ENCODE results near the gene TNIK. TPM values are rescaled to one million over a fixed set of nuclear protein-coding genes. Genes with fewer than 3 reads are reported as not detected.

The TNIK gene
- total RNA-seq, 2 donors from 2014 or later, result 96.4 to 98.9 TPM

DNA sequence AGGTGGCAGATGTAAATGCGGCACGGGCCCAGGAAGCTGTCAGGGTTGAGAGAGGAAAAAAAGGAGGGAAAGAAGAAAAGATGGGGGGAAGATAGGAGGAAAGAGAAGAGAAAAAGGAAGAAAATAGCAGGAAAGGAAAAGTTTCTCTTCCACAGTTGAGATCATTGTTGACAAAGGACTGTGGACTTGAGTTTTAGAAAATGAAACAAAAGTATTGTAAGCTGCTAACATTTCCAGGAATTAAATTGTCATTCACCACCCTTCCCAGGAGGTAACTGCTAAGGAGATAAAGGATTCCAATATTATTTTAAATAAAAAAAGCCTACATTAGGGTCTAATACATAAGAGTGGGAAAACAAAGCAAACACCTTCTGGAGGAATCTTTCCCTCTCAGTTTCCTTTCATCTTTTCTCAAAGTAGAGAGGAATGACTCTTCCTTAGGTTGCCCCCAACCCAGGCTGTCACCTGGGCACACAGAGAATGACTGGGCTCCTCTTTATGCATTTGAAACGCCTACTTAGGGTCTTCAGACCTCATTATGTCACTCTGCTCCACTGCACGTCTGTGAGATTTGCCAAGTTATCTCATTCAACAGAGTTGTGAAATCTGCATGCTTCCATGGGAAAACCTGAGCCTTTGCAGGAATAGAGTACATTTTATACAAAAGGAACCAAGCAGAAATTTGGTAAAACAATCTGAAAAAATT is 194.0 kb downstream of the TNIK start:
- no peaks in the 10 kb centered on the region for H3K9me3 ChIP-seq (ENCODE audit: control insufficient read depth, low read length, poor library complexity, severe bottlenecking)
- DNase-seq, result no peak
- Mint-ChIP-seq H3K36me3 (ENCODE audit: low read depth) (no peaks in the 10 kb centered on the region), H3K27ac (peak overlapping the region; percentile 87), H3K4me3 (peak overlapping the region; percentile 28), H3K27me3 (no peaks in the 10 kb centered on the region), H3K4me1 (peaks cover 57% of the 10 kb centered on the region)
- ATAC-seq, result no peak

DNA sequence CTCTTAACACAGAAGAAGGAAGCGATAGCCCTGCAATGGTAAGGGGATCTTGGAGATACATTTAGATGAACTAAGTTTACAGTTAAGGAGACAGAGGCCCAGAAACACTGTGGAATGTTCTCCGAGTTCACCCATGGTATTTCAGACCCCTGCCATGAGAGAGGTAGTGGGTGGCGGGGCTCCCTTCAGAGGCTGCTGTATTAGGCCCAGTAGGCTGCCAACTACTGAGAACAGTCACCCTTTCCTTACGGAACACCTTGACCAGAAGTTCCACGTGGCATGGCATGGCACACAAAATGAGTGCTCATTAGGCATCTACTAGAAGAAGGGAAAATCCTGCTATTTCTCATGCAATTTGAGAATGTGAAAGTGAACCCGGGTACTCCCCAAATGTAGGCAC is 195.4 kb downstream of the TNIK start:
- H3K27me3 Mint-ChIP-seq, result no peaks in the 10 kb centered on the region
- H3K4me3 Mint-ChIP-seq, result no peak overlapping the region
- peak overlapping the region; percentile 22 for H3K27ac Mint-ChIP-seq
- no peak for DNase-seq
- peaks cover 52% of the 10 kb centered on the region for H3K4me1 Mint-ChIP-seq
- no peak for ATAC-seq
- H3K9me3 ChIP-seq (ENCODE audit: control insufficient read depth, low read length, poor library complexity, severe bottlenecking), result no peaks in the 10 kb centered on the region
- no peaks in the 10 kb centered on the region for H3K36me3 Mint-ChIP-seq (ENCODE audit: low read depth)

DNA sequence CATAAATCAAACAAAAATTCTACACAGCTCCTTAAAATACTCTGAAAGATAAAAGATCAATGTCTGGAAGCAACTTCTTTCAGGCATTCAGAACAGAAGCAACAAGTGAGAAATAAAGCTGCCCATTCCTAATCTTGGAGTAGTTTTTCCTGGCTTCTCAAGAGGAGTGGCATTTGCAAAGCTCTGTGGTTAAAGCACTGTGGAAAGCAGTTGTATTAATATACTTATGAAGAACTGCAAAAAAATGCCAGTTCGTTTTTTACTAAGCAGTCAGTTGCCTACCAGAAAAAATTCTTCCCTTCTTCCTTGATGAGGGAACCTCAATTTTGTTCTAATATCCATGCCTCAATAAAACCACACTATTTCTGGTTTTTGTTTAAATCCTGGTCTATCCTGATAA is 197.8 kb downstream of the TNIK start:
- H3K27ac Mint-ChIP-seq, result peak overlapping the region; percentile 0
- H3K9me3 ChIP-seq (ENCODE audit: control insufficient read depth, low read length, poor library complexity, severe bottlenecking), result no peaks in the 10 kb centered on the region
- H3K27me3 Mint-ChIP-seq, result no peaks in the 10 kb centered on the region
- no peak for ATAC-seq
- DNase-seq, result no peak
- peaks cover 51% of the 10 kb centered on the region for H3K4me1 Mint-ChIP-seq
- no peaks in the 10 kb centered on the region for H3K36me3 Mint-ChIP-seq (ENCODE audit: low read depth)
- no peak overlapping the region for H3K4me3 Mint-ChIP-seq

DNA sequence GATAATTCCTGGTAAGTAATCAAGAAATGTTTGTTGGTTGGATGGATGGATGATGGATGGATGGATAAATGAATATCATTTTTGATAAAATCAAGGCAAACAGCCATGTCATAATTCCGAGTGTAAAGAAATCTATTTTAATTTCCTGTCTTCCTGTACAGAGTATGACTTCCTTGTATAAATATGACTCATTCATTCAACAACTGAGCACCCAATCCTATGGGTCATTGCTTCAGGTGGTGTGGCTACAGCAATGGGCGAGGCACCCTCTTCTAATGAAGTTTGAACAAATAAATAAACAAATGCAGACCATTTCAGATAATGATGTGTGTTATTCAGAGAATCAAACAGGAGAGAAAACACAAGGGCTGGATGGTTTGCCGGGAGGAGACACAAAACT is 198.7 kb downstream of the TNIK start:
- Mint-ChIP-seq H3K27me3 (no peaks in the 10 kb centered on the region), H3K4me1 (peaks cover 50% of the 10 kb centered on the region), H3K4me3 (peak overlapping the region; percentile 0), H3K36me3 (ENCODE audit: low read depth) (no peaks in the 10 kb centered on the region), H3K27ac (peak overlapping the region; percentile 0)
- no peak for DNase-seq
- H3K9me3 ChIP-seq (ENCODE audit: control insufficient read depth, low read length, poor library complexity, severe bottlenecking), result no peaks in the 10 kb centered on the region
- ATAC-seq, result no peak

DNA sequence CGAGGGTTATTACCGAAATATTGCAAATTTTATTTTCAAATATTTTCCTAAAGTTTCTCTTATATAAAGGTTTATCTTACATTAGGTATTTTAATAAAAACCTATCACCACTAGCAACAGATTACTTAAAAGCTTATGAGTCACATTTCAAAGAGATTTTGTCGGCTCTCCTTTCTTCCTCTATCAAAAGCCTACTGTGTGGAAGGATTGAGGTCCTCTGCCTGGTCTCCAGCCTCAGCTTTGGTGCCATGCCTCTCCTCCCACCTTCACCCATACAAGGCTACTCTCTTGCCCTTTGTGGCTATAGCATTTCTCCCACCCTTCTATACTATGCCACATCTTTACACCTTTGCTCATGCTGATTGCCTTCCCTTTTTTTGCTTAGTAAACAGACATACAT is 199.3 kb downstream of the TNIK start:
- Mint-ChIP-seq H3K4me3 (peak overlapping the region; percentile 0), H3K4me1 (peaks cover 51% of the 10 kb centered on the region), H3K36me3 (ENCODE audit: low read depth) (no peaks in the 10 kb centered on the region), H3K27me3 (no peaks in the 10 kb centered on the region), H3K27ac (peak overlapping the region; percentile 17)
- ATAC-seq (no peak), DNase-seq (no peak)
- no peaks in the 10 kb centered on the region for H3K9me3 ChIP-seq (ENCODE audit: control insufficient read depth, low read length, poor library complexity, severe bottlenecking)

DNA sequence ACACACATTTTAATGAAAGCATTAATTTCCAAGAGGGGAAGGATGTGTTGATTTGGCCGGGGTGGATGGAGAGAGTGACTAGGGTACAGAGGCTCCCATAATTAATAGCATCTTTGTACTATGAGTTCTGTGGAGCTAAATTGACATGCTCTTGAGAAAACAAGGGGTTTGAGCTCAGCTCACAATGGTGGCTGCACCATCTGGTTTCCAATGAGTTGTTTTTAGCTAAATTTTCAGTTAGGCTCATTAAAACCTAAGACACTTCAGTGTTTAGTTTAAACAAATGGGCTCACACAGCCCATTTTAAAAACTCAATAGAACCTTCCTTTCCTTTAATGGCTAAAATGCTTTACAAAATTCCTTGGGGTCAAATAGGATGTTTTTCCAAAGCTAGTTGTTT is 199.7 kb downstream of the TNIK start:
- Mint-ChIP-seq H3K4me3 (no peak overlapping the region), H3K36me3 (ENCODE audit: low read depth) (no peaks in the 10 kb centered on the region), H3K27me3 (no peaks in the 10 kb centered on the region), H3K27ac (peak overlapping the region; percentile 17), H3K4me1 (peaks cover 52% of the 10 kb centered on the region)
- DNase-seq (no peak), ATAC-seq (no peak)
- no peaks in the 10 kb centered on the region for H3K9me3 ChIP-seq (ENCODE audit: control insufficient read depth, low read length, poor library complexity, severe bottlenecking)

DNA sequence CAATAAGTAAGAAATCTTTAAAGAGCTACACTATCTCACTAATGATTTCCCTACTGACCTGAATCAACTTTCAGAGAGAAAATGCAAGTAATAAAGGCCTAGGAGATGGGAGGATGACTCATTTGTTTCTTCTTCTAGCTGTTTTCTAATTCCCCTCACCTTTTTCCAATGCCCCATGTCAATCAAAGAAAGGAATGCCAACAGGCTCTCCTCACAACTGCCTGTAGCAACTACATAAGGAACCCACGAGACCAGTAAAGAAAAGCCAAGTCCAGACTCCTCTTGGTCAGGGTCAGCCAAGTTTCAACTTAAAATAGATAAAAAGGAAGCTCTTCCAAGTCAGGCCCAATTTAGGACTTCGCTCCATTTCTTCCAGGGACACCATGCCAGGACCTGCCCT is 201.9 kb downstream of the TNIK start:
- H3K4me3 Mint-ChIP-seq, result no peak overlapping the region
- no peaks in the 10 kb centered on the region for H3K27me3 Mint-ChIP-seq
- ATAC-seq (no peak), DNase-seq (no peak)
- no peaks in the 10 kb centered on the region for H3K9me3 ChIP-seq (ENCODE audit: control insufficient read depth, low read length, poor library complexity, severe bottlenecking)
- H3K27ac Mint-ChIP-seq, result peak overlapping the region; percentile 98
- H3K36me3 Mint-ChIP-seq (ENCODE audit: low read depth), result peaks cover 2% of the 10 kb centered on the region
- H3K4me1 Mint-ChIP-seq, result peaks cover 71% of the 10 kb centered on the region

DNA sequence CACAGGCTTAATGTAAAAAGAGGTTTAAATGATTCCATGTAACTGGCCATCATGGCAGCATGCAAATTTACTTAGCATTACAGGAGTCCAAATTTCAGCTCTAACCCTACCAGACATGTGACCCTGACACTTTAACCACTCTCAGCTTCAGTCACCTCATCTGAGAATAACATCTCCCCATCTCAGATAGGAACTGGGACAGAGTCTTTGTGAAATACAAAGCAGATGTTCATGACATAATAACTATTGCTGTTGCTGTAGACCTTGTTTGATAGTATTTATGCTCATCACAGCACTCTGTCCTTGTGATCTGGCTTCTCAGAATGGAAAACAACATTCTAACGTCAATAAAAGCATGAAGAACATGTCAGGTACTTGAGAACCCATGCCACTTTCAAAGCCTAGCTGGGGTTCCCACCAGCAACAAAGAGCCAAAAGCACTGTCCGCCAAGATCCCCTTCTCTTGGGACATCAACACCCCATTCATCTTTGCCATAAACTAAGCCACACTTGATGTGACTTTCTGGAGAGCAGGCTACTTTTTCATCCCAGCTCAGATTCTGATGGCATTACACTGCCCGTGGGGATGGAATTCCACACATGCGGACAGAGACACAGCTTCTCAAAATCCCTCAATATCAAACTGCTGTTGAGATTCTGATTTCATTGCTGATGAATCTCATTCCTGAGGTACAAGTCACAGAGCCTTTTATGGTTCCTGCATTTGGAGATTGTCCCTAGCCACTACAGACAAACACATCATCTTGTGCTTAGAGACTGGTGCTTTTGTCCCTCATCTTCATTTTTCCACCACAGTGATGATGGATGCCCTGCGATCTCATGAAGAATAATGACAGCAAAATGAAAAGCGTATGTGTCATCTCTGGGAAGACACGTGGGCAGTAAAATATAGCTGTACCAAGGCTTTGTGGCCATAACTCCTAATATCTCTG is 202.7 kb downstream of the TNIK start:
- Mint-ChIP-seq H3K36me3 (ENCODE audit: low read depth) (peaks cover 2% of the 10 kb centered on the region), H3K27ac (peak overlapping the region; percentile 98), H3K4me3 (peak overlapping the region; percentile 46), H3K27me3 (no peaks in the 10 kb centered on the region), H3K4me1 (peaks cover 73% of the 10 kb centered on the region)
- ATAC-seq (peak; percentile 60), DNase-seq (no peak)
- no peaks in the 10 kb centered on the region for H3K9me3 ChIP-seq (ENCODE audit: control insufficient read depth, low read length, poor library complexity, severe bottlenecking)

DNA sequence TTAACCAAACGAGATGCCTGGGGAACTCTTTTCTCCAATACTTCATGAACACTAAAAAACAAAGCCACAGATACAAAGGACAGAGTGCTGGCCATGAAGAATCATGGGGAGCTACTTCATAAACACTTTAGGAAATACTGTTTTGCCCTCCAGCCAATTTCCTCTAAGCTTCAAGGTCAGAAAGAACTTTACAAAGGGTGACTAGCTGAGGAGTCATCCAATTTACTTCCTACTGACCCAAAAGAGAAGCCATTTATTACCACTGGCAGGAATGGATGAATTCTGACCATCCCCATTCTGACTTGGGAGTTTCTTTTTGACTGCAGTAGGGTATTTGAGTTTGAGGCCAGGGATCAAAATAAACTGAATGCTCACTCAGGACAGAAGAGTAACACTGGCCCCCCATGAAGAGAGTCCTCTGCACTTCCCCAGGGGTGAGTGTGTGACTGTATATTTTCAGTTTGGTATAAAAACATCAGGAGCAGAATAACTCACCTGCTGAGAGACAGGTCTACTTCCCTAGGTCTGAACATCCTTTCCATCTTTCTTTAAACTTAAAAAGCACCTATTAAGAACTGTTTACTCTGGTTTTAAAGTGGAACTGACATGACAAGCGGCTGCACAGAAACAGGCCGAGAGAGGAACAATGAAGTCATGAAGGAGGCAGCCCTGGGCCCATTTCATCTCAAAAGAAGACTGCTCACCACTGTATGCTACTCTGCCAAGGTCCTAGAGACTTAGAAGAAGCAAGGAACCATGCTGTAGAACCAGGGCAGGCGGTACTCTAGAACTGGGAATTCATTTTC is 203.6 kb downstream of the TNIK start:
- no peaks in the 10 kb centered on the region for H3K9me3 ChIP-seq (ENCODE audit: control insufficient read depth, low read length, poor library complexity, severe bottlenecking)
- ATAC-seq, result peak; percentile 9
- H3K4me1 Mint-ChIP-seq, result peaks cover 76% of the 10 kb centered on the region
- H3K27me3 Mint-ChIP-seq, result no peaks in the 10 kb centered on the region
- H3K4me3 Mint-ChIP-seq, result peak overlapping the region; percentile 46
- H3K27ac Mint-ChIP-seq, result peak overlapping the region; percentile 98
- no peak for DNase-seq
- peaks cover 2% of the 10 kb centered on the region for H3K36me3 Mint-ChIP-seq (ENCODE audit: low read depth)

DNA sequence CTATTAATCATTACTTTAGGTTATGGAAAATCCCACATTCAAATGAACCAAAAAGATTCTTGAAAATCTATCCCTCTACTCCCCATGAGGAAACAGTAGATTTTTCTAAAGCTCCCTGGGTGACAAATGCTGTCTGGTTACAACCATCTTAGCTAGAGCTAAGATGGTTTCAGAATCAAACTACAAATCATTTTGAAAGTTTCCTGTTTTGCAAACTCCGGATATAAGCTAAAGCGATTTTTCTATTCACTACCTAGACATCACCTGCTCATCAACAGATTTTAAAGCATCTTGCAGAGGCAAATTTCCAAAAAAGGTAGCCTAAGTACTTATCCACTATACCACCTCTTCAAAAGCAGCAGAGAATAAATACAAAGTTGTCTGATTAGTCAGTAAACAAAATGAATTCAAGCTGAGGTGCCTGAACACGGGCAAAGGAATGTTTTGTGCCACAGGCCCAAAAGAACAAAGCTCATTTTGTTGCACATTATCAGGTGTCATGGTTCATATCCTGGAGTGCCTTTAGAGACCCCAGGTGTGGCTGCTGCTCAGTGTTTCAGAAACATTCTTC is 204.9 kb downstream of the TNIK start:
- H3K27me3 Mint-ChIP-seq, result no peaks in the 10 kb centered on the region
- peaks cover 75% of the 10 kb centered on the region for H3K4me1 Mint-ChIP-seq
- no peaks in the 10 kb centered on the region for H3K9me3 ChIP-seq (ENCODE audit: control insufficient read depth, low read length, poor library complexity, severe bottlenecking)
- H3K4me3 Mint-ChIP-seq, result peak overlapping the region; percentile 58
- peaks cover 2% of the 10 kb centered on the region for H3K36me3 Mint-ChIP-seq (ENCODE audit: low read depth)
- DNase-seq, result no peak
- H3K27ac Mint-ChIP-seq, result peak overlapping the region; percentile 98
- peak; percentile 70 for ATAC-seq

DNA sequence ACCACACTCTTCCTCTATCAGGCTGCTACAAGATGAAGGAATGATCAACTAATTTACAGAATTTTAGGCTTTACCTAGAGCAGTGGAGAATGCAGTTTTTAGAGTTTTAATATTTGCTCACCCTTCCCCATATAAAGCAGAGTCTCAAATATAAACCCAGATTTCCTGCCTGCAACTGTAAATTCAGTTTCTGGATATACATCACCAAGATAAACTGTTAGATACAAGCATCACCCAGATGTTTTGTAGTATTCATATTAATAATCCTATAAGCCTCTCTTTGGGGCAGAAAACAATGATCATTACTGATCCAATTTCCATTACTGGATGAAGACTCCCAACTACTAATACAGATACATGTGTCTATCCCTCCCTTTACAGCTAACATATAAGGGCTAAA is 205.9 kb downstream of the TNIK start:
- H3K27ac Mint-ChIP-seq, result peak overlapping the region; percentile 98
- no peaks in the 10 kb centered on the region for H3K9me3 ChIP-seq (ENCODE audit: control insufficient read depth, low read length, poor library complexity, severe bottlenecking)
- ATAC-seq, result no peak
- peak overlapping the region; percentile 76 for H3K4me3 Mint-ChIP-seq
- peaks cover 2% of the 10 kb centered on the region for H3K36me3 Mint-ChIP-seq (ENCODE audit: low read depth)
- peaks cover 74% of the 10 kb centered on the region for H3K4me1 Mint-ChIP-seq
- no peaks in the 10 kb centered on the region for H3K27me3 Mint-ChIP-seq
- no peak for DNase-seq

DNA sequence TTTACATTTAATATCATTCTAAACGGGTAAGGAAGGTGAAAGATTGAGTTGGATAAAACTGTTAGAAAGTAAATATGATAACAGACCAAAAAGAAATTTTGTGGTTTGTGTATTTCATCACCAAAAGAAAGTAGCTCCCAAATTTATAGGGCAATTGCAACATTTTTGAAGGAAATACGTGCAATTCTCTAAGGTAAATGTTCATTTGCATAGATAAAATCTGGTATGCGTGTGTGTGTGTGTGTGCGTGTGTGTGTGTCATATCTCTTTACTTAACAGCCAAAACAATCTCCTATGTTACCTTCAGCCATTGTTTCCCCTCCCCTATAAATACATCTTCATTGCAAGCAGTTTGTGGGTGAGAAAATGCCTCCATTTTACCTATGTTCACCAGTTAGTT is 208.4 kb downstream of the TNIK start:
- H3K27ac Mint-ChIP-seq, result peak overlapping the region; percentile 87
- peak in 2 of 3 donors; percentile 19 to 26 for DNase-seq
- H3K4me3 Mint-ChIP-seq, result peak overlapping the region; percentile 59
- peaks cover 2% of the 10 kb centered on the region for H3K36me3 Mint-ChIP-seq (ENCODE audit: low read depth)
- H3K9me3 ChIP-seq (ENCODE audit: control insufficient read depth, low read length, poor library complexity, severe bottlenecking), result no peaks in the 10 kb centered on the region
- peak; percentile 50 for ATAC-seq
- H3K4me1 Mint-ChIP-seq, result peaks cover 57% of the 10 kb centered on the region
- H3K27me3 Mint-ChIP-seq, result no peaks in the 10 kb centered on the region

DNA sequence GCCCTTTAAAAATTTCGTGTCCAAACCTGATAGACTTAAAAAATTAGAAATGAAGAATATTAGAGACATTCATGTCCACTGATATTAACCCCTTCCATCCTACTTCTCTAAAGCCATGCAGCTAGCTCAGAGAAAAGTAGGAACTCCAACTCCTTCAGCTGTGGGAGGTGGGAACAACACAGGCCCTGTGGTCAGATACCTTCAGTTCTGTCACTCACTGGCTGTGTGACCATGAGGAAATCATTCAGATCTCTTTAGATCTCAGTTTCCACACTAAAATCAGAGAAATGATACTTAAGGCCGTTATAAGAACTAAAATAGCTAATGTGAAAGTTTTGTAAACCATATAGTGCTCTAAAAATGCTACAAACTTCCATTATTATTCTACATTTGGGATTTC is 209.8 kb downstream of the TNIK start:
- Mint-ChIP-seq H3K27me3 (no peaks in the 10 kb centered on the region), H3K27ac (peak overlapping the region; percentile 87), H3K4me1 (peaks cover 45% of the 10 kb centered on the region), H3K4me3 (no peak overlapping the region), H3K36me3 (ENCODE audit: low read depth) (peaks cover 2% of the 10 kb centered on the region)
- ATAC-seq (no peak), DNase-seq (no peak)
- no peaks in the 10 kb centered on the region for H3K9me3 ChIP-seq (ENCODE audit: control insufficient read depth, low read length, poor library complexity, severe bottlenecking)

All from T-helper 17 cell (primary cell).